Effector memory CD8-positive, alpha-beta T cell (primary cell): ENCODE data around the gene BCAS4.
"Not testable (repeated sequence)": the region's sequence is repeated elsewhere in the genome, so short reads cannot be mapped to it uniquely, and the experiment has no call there.

Experiments
- ATAC-seq: fragments of 150-1000 bp; cut with Tn5 transposase; replicated peaks from 2 replicates; pipeline ENCODE4 v1.10.0; 2021; ENCODE audit warnings: mild to moderate bottlenecking, moderate library complexity
- DNase-seq, 3 experiments: peaks; one replicate each; pipeline ENCODE4 v3.0.0; 2021
- H3K27ac Mint-ChIP-seq, 2 donors: one replicate each; pipeline ENCODE4 v1.8.0; 2022; ENCODE audit warnings: mild to moderate bottlenecking in 2 of 2, mixed read lengths in 2 of 2, moderate library complexity in 2 of 2
- H3K27me3 Mint-ChIP-seq, 2 donors: one replicate each; pipeline ENCODE4 v1.8.0; 2022; ENCODE audit warnings: mixed read lengths in 2 of 2
- H3K36me3 Mint-ChIP-seq: one replicate; pipeline ENCODE4 v1.8.0; 2022; ENCODE audit warnings: mild to moderate bottlenecking, moderate library complexity, mixed read lengths; ENCODE audit not compliant: insufficient read depth
- H3K4me1 Mint-ChIP-seq, 2 donors: one replicate each; pipeline ENCODE4 v1.8.0; 2022; ENCODE audit warnings: low read depth in 2 of 2, mixed read lengths in 2 of 2
- H3K4me3 Mint-ChIP-seq, 2 donors: one replicate each; pipeline ENCODE4 v1.8.0; 2022; ENCODE audit warnings: mild to moderate bottlenecking in 2 of 2, mixed read lengths in 2 of 2, moderate library complexity in 2 of 2
- H3K9me3 Mint-ChIP-seq, 2 donors: one replicate each; pipeline ENCODE4 v1.8.0; 2022; ENCODE audit warnings: mixed read lengths in 2 of 2

BCAS4 gene

GRCh38 chr20:50763550-50764458 is 31.1 kb upstream of the BCAS4 start:
- H3K9me3 Mint-ChIP-seq, H3K4me1 Mint-ChIP-seq, ATAC-seq, H3K36me3 Mint-ChIP-seq, H3K27ac Mint-ChIP-seq, H3K4me3 Mint-ChIP-seq, DNase-seq: not testable (repeated sequence)
- H3K27me3 Mint-ChIP-seq = peaks cover 13 to 29% of the 10 kb centered on the region in 2 donors

- peaks cover 13 to 29% of the 10 kb centered on the region in 2 donors for H3K27me3 Mint-ChIP-seq
- DNase-seq, H3K36me3 Mint-ChIP-seq, H3K27ac Mint-ChIP-seq, H3K4me3 Mint-ChIP-seq, ATAC-seq, H3K4me1 Mint-ChIP-seq, H3K9me3 Mint-ChIP-seq: not testable (repeated sequence)
Observed at GRCh38 chr20:50765251-50765650, 29.6 kb upstream of the BCAS4 start.

GRCh38 chr20:50765674-50766073 is 29.2 kb upstream of the BCAS4 start:
- H3K4me1 Mint-ChIP-seq = no peaks in the 10 kb centered on the region
- H3K27me3 Mint-ChIP-seq = peaks cover 13 to 29% of the 10 kb centered on the region in 2 donors
- DNase-seq (no peak), ATAC-seq (no peak)
- H3K36me3 Mint-ChIP-seq = peaks cover 3% of the 10 kb centered on the region
- H3K9me3 Mint-ChIP-seq = no peaks in the 10 kb centered on the region
- no peak overlapping the region for H3K4me3 Mint-ChIP-seq
- no peak overlapping the region for H3K27ac Mint-ChIP-seq

- not testable (repeated sequence) for ATAC-seq, H3K27ac Mint-ChIP-seq, H3K9me3 Mint-ChIP-seq, H3K36me3 Mint-ChIP-seq, H3K4me3 Mint-ChIP-seq, DNase-seq, H3K4me1 Mint-ChIP-seq
- H3K27me3 Mint-ChIP-seq = peaks cover 13 to 29% of the 10 kb centered on the region in 2 donors
Observed at GRCh38 chr20:50766955-50767809, 27.7 kb upstream of the BCAS4 start.

GRCh38 chr20:50768991-50769390 is 25.9 kb upstream of the BCAS4 start:
- not testable (repeated sequence) for H3K36me3 Mint-ChIP-seq, ATAC-seq, H3K4me1 Mint-ChIP-seq, H3K27ac Mint-ChIP-seq, DNase-seq, H3K9me3 Mint-ChIP-seq, H3K4me3 Mint-ChIP-seq
- peaks cover 13 to 24% of the 10 kb centered on the region in 2 donors for H3K27me3 Mint-ChIP-seq

- H3K9me3 Mint-ChIP-seq, H3K4me1 Mint-ChIP-seq, H3K27ac Mint-ChIP-seq, ATAC-seq, DNase-seq, H3K36me3 Mint-ChIP-seq, H3K4me3 Mint-ChIP-seq: not testable (repeated sequence)
- H3K27me3 Mint-ChIP-seq = peaks cover 13 to 22% of the 10 kb centered on the region in 2 donors
Observed at GRCh38 chr20:50769551-50770085, 25.2 kb upstream of the BCAS4 start.

- H3K4me3 Mint-ChIP-seq, ATAC-seq, H3K4me1 Mint-ChIP-seq, H3K27ac Mint-ChIP-seq, H3K9me3 Mint-ChIP-seq, H3K36me3 Mint-ChIP-seq, DNase-seq: not testable (repeated sequence)
- peaks cover 13 to 20% of the 10 kb centered on the region in 2 donors for H3K27me3 Mint-ChIP-seq
Observed at GRCh38 chr20:50771419-50772080, 23.3 kb upstream of the BCAS4 start.

GRCh38 chr20:50772420-50773185 is 22.3 kb upstream of the BCAS4 start:
- no peak for DNase-seq
- Mint-ChIP-seq H3K27ac (no peak overlapping the region), H3K9me3 (no peaks in the 10 kb centered on the region), H3K36me3 (peaks cover 5% of the 10 kb centered on the region), H3K4me1 (no peaks in the 10 kb centered on the region), H3K27me3 (peaks cover 6 to 14% of the 10 kb centered on the region in 2 donors), H3K4me3 (no peak overlapping the region)
- no peak for ATAC-seq

- no peak for ATAC-seq
- peaks cover 6 to 14% of the 10 kb centered on the region in 2 donors for H3K27me3 Mint-ChIP-seq
Observed at GRCh38 chr20:50774515-50774914, 20.3 kb upstream of the BCAS4 start.

GRCh38 chr20:50776122-50776817 is 18.6 kb upstream of the BCAS4 start:
- no peaks in the 10 kb centered on the region for H3K9me3 Mint-ChIP-seq
- no peak overlapping the region for H3K27ac Mint-ChIP-seq
- H3K27me3 Mint-ChIP-seq = peaks cover 14 to 30% of the 10 kb centered on the region in 2 donors
- DNase-seq (no peak), ATAC-seq (no peak)
- no peak overlapping the region for H3K4me3 Mint-ChIP-seq
- no peaks in the 10 kb centered on the region for H3K4me1 Mint-ChIP-seq
- peaks cover 5% of the 10 kb centered on the region for H3K36me3 Mint-ChIP-seq

More at GRCh38 chr20:50774515-50774914, 20.3 kb upstream of the BCAS4 start:
- no peak for DNase-seq
- peaks cover 5% of the 10 kb centered on the region for H3K36me3 Mint-ChIP-seq
- no peaks in the 10 kb centered on the region for H3K4me1 Mint-ChIP-seq
- H3K4me3 Mint-ChIP-seq = no peak overlapping the region
- peak overlapping the region in 1 of 2 donors; percentile 35 for H3K27ac Mint-ChIP-seq
- H3K9me3 Mint-ChIP-seq = no peaks in the 10 kb centered on the region

GRCh38 chr20:50777373-50777772 is 17.5 kb upstream of the BCAS4 start:
- no peak overlapping the region for H3K4me3 Mint-ChIP-seq

GRCh38 chr20:50778994-50779393 is 15.9 kb upstream of the BCAS4 start:
- not testable (repeated sequence) for H3K27ac Mint-ChIP-seq, DNase-seq, H3K36me3 Mint-ChIP-seq, H3K4me3 Mint-ChIP-seq, ATAC-seq, H3K4me1 Mint-ChIP-seq, H3K9me3 Mint-ChIP-seq
- peaks cover 14 to 39% of the 10 kb centered on the region in 2 donors for H3K27me3 Mint-ChIP-seq

More at GRCh38 chr20:50777373-50777772, 17.5 kb upstream of the BCAS4 start:
- no peak for DNase-seq
- H3K27me3 Mint-ChIP-seq = peaks cover 14 to 39% of the 10 kb centered on the region in 2 donors
- H3K27ac Mint-ChIP-seq = no peak overlapping the region
- no peak for ATAC-seq
- H3K4me1 Mint-ChIP-seq = no peaks in the 10 kb centered on the region
- no peaks in the 10 kb centered on the region for H3K9me3 Mint-ChIP-seq
- peaks cover 5% of the 10 kb centered on the region for H3K36me3 Mint-ChIP-seq
